Measurements from ENCODE around the gene STAB2.

The STAB2 gene

DNA sequence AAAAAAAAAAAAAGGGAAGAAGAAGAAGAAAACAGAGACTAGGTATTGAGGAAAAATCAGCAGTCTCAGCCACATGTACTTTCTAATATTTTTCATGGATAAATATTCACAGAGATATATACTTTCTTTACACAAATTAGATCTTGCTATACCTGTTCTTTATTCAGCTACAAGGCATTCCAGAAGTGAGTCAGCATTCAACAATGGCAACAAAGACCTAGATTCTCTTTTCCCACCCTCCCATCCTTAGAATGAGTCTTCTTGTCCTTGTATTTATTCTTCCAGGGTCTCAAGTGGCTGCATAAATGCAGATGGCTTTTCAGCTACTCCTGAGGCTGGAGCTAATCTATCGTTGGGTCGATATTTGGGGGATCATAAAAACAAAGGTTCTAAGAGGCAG is 160.9 kb downstream of the STAB2 start:
- DNase-seq (ENCODE audit: low spot score) = no peak

DNA sequence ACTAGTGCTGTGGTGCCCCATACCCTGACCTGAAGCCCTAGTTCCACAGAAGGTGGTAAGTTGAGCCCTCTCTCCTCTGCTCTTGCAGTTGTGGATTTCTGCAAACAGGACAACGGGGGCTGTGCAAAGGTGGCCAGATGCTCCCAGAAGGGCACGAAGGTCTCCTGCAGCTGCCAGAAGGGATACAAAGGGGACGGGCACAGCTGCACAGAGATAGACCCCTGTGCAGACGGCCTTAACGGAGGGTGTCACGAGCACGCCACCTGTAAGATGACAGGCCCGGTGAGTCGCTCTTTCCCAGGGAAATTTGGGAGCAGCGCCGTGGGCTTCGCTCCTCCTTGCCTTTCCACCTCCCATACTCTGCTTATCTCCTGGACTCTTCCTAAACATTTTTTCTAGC is 161.8 kb downstream of the STAB2 start:
- DNase-seq (ENCODE audit: low spot score) = no peak

DNA sequence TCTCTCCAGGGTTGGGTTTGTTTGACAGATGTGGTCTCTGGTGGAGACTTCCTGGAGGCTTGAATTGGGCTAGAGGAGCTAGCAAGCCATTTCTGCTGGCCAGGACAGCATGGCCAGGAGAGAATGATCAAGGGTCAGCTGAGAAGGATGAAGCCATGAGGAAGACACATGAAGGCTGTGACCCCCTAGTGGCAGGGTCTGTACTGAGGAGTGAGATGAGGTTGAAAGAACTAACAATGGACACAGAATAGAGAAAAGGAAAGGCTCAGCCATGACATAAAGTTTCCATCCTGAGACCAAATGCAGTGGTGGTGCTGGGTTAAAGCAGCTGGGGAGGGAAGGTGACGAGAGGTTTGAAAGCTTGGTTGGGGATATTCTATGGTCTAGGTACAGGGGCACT is 164.1 kb downstream of the STAB2 start:
- no peak for DNase-seq (ENCODE audit: low spot score)

DNA sequence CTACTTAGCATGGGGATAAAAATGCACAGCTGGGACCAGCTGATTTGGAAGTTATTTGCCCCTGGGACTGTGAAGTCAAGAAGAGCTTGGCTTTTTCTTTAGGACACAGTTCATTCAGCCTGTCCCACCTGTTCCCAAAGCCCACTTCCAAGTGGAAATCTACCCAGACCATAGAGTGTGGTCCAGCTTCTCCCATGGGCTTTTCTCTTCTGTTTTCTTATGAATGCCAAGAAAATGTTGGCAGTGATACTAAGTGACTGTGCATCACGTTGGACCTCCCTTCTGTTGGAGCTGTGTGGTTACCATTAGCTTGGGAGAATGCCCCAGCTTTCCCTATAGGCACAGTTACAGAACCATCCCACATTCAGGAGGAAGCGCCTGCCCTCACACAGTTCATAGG is 164.5 kb downstream of the STAB2 start:
- DNase-seq (ENCODE audit: low spot score) = no peak

DNA sequence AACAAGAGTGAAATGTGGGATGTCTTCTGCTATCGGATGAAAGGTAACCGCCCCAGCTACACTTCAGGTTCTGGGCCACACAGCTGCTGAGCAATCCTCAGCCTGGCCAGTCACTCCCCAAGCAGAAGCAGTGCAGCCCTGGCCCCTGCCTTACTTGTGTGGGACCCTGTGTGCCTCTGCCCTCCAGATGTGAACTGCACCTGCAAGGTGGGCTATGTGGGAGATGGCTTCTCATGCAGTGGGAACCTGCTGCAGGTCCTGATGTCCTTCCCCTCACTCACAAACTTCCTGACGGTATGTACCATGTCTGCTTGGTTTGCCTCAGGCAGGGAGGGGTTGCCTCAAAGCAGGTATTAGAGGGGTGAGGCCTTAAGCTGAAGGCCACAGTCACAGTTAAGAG is 168.4 kb downstream of the STAB2 start:
- DNase-seq (ENCODE audit: low spot score) = no peak

DNA sequence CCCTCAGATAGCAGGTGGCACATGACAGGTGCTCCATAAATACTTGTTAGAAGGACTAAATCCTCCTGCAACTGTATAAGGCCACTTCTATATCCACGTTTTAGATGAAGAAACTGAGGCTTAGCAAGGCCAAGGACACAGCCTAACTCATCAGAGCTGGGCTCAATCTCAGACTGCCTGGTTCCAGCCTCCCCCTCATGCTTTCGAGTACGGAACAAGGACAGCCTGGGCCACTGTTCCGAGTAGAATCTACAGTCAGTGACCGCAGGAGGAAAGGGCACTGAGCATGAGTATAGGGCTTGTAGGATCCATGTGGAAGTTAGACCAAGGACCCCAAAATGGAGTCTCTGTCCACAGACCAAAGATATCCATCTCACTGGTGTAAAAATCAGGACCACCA is 169.4 kb downstream of the STAB2 start:
- DNase-seq (ENCODE audit: low spot score) = no peak

DNA sequence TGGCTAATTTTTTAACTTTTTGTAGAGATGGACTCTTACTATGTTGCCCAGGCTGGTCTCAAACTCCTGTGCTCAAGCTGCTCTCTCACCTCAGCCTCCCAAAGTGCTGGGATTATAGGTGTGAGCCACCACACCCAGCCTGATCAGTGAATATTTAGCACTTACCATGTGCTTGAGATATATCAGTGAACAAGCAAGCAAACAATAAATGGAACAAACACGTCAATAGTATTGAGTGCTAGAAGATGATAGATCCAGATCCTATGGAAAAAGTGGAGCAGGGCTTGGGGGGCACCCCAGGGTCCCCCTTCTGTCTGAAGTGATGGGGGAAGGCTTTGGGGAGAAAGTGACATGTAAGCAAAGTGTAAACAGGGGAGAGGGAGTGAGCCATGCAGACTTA is 170.2 kb downstream of the STAB2 start:
- DNase-seq (ENCODE audit: low spot score) = no peak

DNA sequence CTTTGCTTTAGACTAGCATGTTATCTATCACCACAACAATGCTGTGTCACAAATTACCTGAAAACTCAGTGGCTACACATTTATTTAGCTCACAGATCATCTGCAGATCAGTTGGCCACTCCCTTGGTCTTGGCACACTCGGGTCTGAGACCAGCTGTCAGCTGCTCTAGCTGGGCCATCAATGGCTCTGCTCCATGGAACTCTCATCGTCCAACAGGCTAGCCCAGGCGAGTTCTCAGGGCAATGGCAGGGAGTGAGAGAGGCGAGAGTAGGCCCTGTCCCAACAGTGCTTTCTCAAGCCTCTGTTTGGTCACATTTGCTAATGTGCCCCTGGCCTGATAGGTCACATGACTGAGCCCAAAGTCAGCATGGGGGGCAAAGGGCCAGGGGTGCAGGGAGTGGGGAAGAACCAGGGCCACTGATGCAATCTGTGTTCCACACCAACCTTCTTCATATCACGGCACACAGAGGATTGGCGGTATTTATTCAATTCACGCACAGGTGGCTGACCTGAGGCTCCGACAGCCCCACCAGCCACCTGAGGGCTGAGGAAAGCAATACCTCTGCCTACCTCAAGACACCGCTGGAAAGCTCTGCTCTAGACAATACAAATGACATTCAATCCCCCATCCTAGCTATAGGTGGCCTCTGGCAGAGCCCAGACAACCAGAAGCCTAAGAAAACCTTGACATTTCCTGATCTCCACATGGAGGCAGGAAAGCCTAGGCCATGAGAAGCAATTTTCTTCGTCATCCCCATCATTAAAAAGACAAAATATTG is 171.4 kb downstream of the STAB2 start:
- no peak for DNase-seq (ENCODE audit: low spot score)

DNA sequence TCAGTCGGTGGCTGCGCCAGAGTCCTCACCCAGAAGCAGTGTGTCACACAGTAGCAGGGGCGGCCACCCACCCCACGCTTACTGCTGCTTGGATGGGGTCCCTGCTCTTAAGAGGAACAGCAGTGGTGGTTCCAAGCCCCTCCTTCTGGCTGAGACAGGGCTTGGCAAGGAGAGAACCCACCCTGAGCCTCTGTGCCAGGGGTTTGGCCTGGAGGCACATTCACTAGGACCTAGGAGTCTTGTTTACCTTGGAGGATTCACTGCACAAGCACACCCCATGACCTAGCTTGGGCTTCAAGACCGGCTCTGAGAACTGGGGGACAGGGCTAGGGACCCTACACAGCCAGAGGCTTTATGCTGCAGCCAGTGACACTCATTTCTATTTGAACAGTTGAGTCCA is 175.4 kb downstream of the STAB2 start:
- DNase-seq (ENCODE audit: low spot score) = no peak

DNA sequence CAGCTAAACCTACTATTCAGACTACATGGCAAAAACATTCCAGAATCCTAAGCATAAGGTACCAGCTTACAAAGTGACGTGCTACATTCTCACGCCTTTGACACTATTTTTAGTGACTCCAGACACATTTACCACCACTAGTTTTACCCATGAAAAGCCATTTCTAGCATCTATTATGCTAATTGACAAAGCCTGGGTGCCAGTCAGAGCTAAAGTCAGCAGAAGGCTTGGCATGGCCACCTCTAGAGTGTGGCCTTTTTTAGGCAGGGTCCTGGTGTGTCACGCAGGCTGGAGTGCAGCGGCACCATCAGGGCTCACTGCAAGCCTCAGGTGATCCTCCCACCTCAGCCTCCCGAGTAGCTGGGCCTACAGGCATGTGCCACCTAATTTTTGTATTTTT is 178.2 kb downstream of the STAB2 start:
- no peak for DNase-seq (ENCODE audit: low spot score)

DNA sequence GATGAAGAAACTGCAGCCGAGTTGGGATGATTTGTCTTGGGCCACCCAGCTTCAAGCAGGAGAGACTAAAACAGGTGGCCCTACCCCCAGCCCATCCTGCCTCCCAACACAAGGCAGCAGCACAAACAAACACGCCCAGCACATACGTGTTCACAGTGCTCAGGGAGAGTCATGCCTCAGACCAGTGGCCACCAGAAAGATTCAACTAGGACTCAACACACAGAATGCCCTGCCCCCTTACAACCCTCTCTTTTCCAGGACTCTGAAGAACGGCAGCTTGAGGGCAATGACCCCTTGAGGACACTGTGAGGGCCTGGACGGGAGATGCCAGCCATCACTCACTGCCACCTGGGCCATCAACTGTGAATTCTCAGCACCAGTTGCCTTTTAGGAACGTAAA is 179.0 kb downstream of the STAB2 start:
- no peak for DNase-seq (ENCODE audit: low spot score)

DNA sequence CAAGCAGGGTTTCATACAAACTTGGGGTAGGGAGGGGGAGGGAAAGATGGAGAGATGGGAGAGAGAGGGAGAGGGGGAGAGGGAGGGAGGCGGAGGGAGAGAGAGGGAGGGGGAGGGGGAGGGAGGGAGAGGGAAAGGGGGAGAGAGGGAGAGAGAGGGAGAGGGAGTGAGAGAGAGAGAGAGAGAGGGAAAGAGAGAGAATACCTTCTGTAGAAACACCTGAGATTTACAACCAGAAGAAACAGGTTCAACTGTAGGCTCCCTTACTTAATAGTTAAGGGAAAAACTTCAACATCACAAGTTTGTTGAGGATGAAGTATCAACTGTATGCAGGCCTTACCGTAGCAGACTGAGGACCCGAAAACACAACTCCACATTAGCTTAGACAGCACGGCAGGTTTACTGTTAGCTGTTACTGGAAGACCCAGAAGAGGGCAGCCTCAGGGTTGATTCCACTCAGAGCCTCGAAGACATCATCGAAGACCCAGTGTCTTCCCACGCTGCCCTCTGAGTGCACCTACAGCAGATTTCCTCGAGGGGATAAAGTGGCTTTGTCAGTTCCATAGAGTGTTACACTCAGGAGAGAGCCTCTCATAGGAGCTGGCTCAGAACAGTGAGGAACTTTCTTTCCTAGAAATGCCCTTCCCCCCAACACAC is 181.5 kb downstream of the STAB2 start:
- no peak for DNase-seq (ENCODE audit: low spot score)

DNA sequence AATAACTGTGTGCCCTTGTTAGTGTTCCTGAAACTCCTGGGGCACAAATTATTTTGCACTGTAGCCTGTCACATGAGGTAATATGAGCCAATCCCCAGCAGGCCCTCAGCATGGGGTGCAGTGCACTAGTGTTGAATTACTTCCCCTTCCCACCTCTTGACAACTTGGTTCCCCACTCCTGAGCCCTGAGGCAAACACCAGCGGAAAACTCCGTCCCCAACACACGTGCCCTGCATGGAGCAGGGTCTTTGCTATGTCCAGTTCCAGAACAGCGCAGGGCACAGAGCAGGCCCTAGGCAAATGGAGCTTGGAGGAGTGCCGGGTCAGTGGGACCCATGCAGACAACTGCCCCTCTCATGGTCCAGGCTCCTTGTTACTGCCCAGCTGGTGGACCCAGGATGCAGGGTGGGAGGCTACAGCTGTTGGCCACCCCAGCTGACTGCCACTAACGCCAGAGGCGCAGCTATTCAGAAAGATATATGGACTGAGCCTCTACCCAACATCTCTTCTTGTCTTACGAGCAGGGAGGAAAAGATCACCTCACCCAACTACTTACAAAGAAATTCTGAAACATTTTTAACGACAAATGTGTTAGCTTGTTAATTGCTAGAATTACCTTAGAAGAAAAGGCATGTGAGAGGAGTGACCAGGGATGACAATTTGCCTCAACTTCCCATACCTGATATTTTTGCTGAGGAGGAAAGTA is 182.3 kb downstream of the STAB2 start:
- DNase-seq (ENCODE audit: low spot score) = no peak

DNA sequence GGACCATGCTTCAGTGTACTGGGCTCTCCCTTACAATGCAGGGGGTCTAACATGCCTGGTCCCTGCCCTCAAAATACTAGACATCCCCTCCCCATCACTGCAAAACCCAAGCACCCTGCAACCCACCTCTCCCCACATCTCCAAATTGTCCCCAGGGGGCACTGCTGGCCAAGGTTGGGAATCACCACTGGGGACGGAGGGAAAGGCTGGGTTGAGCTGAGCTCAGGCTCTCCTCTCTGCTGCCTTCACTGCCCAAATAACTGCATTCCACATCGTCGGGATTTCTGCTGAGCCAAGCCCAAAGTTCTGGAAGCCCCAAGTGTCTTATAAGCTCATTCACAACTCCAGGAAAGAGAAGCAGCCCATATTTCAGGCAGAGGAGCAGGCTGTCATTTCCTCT is 184.4 kb downstream of the STAB2 start:
- no peak for DNase-seq (ENCODE audit: low spot score)

DNA sequence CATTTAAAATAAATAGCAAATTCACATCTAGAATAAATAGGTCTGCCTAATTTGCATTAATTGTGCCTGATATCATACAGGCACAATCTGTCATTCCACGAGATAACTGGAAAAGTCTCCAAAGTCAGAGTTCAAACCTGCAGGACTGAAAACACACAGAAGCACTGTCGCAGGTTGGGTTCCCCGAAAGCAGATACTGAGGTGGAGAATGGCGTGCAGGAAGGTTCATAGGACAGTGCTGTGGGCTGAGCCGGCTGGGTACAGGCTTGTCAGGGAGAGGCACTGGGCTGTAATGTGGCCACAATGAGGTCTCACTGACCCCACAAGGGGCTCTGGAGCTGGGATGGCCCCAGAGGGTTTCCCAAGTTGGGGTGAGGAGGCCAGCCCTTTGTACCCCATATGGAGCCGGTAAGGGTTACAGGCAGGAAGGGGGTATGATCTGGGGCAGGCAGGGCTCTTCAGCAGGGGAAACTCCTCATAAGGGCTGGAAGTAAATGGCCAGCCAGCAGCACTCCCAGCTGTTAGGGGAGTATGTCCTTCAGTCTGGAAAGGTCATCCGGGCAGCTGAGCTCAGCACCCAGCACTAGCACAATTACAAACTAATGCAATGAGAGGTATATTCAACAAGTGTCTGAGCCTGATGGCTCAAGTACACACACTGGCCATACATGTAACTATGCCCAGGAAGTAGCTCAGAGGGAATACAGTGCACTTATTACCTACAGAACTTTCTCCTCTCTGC is 185.5 kb downstream of the STAB2 start:
- no peak for DNase-seq (ENCODE audit: low spot score)

DNA sequence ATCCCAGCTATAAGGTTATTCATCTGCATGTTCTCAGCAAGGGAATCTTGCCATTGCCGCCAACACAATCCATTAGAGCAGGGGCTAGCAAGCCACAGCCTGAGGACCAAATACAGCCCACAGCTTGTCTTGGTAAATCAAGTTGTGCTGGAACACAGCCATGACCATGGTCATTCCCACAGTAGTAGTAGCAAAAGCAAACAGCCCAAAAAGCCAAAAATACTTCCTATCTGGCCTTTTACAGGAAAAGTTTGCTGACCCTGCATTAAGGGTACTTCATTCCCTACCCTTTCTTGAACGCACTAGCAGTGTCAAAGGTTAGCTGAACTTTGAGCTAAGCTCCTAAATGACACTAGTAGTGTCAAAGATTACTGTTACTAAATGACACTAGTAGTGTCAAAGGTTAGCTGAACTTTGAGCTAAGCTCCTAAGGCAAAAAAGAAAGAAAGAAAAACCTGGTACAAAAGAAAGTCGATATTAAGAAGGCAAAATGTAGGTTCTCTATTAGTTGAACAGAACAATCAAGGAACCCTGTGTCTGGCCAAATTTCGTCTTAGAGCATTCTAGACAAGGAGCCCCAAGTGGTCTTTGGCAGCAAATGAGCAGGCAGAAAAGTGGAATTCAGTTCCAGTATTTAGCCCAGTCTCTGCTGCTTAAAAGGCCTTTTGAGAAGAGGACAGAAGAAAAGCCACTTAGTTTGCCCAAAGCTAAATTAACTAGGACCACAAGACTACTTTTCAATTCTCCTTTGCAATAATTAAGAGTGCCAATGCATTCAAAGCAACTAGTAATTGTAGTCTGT is 186.2 kb downstream of the STAB2 start:
- DNase-seq (ENCODE audit: low spot score) = no peak

DNA sequence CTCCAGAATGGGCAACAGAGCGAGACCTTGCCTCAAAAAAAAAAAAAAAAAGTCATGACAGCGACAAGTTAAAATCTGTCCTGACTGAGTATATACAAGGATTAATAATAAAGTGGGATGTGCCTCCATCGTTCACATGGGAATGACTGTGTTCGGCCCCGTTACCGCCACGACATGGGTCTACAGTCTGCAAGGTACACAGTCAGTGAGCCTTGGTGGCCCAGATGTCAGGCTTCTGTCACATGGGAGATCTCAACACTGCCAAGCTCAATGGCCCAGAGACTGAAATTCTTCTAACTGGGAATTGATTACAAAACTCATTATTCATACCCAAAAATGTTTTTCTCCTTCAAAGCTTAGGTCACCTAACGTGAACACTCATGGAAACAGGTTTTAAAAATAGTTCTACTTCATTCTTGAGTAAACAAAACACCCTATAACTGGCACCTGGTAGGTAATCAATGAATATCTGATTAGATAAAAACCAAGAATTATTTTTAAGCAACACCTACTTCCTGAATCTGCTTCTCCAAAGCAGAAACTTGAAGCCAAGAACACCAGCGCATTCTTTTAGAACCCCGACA is 188.0 kb downstream of the STAB2 start:
- DNase-seq (ENCODE audit: low spot score) = no peak

DNA sequence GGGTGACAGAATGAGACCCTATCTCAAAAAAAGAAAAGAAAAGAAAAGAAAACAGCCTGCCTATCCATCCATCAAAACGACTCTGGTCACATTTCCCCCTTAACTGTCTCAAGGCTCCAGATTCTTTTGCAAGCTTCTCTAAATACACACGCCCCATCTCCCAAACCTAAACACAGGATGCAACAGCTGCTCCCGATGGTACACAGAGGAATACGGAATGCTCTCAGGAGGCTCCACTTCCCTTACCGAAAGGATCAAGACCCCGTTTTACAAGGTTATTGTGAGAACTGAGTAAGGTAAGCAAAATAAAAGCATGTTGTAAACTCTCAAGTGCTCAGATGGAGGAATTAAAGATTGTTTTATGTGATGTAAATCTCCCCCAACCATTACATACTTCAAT is 191.7 kb downstream of the STAB2 start:
- no peak for DNase-seq (ENCODE audit: low spot score)

DNA sequence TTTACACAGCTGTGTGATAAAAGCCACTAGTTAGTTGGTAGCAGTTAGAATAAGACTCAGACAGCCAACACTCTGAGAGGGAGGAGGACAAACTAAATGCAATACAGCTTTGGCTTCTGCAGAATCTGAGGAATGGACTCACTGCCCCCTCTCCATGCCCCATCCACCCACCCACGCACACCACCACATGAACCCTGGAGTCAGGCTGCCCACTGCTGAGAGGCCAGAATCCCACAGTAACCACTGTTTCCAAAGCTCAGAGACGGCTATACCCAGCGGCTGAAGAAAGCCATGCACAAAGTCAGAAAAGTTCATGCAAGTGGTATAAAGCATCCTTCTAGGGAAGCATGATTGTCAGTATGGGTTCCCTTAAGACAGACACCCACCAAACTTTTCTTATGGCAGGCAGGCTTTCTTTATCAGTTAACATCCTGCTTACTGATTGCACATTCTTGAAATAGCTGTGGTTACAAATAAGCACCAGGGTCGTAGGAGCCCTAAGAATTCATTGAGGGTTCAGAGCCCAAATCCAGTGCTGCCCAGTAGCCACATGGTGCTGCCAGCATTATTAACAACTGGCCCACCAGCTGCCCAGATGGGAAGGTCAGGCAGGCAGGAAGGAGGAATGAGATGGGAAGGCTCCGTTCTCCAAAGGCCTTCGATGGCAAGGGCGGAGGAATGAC is 192.5 kb downstream of the STAB2 start:
- no peak for DNase-seq (ENCODE audit: low spot score)

DNA sequence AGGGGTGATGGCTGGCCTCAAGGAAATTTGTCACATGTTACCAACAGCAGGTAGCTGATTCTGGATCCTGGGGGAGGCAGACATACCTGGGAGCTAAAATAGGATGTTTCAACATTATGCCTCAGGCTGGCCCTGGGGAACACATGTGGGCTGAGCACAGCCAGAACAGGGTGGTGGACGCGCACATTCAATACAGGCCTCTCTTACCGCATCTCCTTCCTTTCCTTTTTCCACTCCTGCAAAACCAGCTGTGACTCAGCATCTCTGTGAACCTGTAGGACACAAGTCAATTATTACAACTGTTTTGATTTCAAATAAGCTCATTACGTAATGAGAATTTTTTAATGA is 193.0 kb downstream of the STAB2 start:
- no peak for DNase-seq (ENCODE audit: low spot score)

DNA sequence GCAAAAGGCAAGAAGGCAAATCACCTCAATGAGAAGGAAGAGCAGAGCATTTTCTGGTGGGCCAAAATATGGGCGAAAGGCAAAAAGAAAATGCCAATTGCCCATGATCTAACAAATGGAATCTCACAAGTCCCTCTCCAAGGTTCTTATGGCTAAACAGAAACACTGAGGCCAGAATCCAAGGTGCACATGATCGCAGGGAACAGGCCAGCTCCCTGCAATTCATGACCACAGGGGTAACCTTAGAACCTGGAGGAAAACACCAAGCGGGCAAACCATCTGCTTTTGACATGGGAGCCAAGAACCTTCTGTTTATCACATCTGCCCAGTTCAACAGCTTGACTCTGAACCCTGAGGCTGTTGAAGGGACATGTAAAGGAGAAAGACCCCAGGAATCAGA is 193.9 kb downstream of the STAB2 start:
- no peak for DNase-seq (ENCODE audit: low spot score)
